Duodenal mucosa (tissue), 2 donors: ENCODE data around the gene SHISA9.

ENCODE experiments used
- H3K27ac ChIP-seq: one replicate; pipeline ENCODE4 v1.7.0; 2013; ENCODE audit warnings: low read depth, low read length
- H3K27me3 ChIP-seq, 2 donors: one replicate each; pipeline ENCODE4 v1.7.0; 2013; ENCODE audit warnings: low read length in 2 of 2, control low read depth in 1 of 2; ENCODE audit not compliant: insufficient read depth in 2 of 2, control insufficient read depth in 1 of 2
- H3K36me3 ChIP-seq, 2 donors: one replicate each; pipeline ENCODE4 v1.7.0; 2013; ENCODE audit warnings: low read length in 2 of 2, control low read depth in 1 of 2; ENCODE audit not compliant: insufficient read depth in 2 of 2, control insufficient read depth in 1 of 2
- H3K4me1 ChIP-seq, 2 donors: one replicate each; pipeline ENCODE4 v1.7.0; 2013; ENCODE audit warnings: low read length in 2 of 2, control low read depth in 1 of 2; ENCODE audit not compliant: insufficient read depth in 2 of 2, control insufficient read depth in 1 of 2
- H3K4me3 ChIP-seq, 2 donors: one replicate each; pipeline ENCODE4 v1.7.0; 2013; ENCODE audit warnings: low read length in 2 of 2, low read depth in 1 of 2
- H3K9ac ChIP-seq, 2 donors: one replicate each; pipeline ENCODE4 v1.7.0; 2013; ENCODE audit warnings: low read length in 2 of 2, low read depth in 1 of 2
- H3K9me3 ChIP-seq, 2 donors: one replicate each; pipeline ENCODE4 v1.7.0; 2013; ENCODE audit warnings: low read length in 2 of 2, control low read depth in 1 of 2; ENCODE audit not compliant: control insufficient read depth in 1 of 2

The SHISA9 gene

GRCh38 chr16:13005721-13006247 is 104.4 kb downstream of the SHISA9 start:
- H3K4me3 ChIP-seq, result no peak overlapping the region
- H3K9ac ChIP-seq, result no peak overlapping the region
- H3K27me3 ChIP-seq, result no peaks in the 10 kb centered on the region
- H3K9me3 ChIP-seq, result peaks cover 0 to 3% of the 10 kb centered on the region in 2 donors
- no peak overlapping the region for H3K27ac ChIP-seq
- H3K4me1 ChIP-seq, result no peaks in the 10 kb centered on the region
- H3K36me3 ChIP-seq, result no peaks in the 10 kb centered on the region

DNA sequence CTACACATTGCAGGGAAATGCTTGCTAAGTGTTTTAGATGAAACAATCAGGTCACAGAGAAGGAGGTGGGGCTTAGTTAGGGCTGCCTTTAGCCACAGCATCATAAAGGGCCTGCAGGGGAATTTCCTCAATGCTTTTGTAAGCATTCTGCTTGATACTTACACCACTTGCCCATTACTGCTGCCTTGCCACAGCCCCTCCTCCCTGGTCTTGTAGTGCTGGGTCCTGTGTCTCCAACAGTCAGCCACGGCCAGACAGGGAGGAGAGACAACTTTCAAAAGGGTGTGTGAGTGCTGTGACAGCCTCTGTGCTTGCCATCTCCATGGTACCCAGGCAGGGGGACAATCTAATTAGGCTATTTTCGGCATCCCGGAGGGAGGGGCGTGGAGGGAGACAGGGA is 111.2 kb downstream of the SHISA9 start:
- no peak overlapping the region for H3K27ac ChIP-seq
- no peaks in the 10 kb centered on the region for H3K27me3 ChIP-seq
- no peaks in the 10 kb centered on the region for H3K36me3 ChIP-seq

GRCh38 chr16:13013043-13013442 is 111.6 kb downstream of the SHISA9 start:
- Histone ChIP-seq H3K36me3 (no peaks in the 10 kb centered on the region), H3K27me3 (no peaks in the 10 kb centered on the region), H3K4me1 (no peaks in the 10 kb centered on the region)

More for the DNA sequence above, 111.2 kb downstream of the SHISA9 start:
- no peaks in the 10 kb centered on the region for H3K9me3 ChIP-seq
- no peaks in the 10 kb centered on the region for H3K4me1 ChIP-seq
- H3K4me3 ChIP-seq, result no peak overlapping the region
- H3K9ac ChIP-seq, result no peak overlapping the region

DNA sequence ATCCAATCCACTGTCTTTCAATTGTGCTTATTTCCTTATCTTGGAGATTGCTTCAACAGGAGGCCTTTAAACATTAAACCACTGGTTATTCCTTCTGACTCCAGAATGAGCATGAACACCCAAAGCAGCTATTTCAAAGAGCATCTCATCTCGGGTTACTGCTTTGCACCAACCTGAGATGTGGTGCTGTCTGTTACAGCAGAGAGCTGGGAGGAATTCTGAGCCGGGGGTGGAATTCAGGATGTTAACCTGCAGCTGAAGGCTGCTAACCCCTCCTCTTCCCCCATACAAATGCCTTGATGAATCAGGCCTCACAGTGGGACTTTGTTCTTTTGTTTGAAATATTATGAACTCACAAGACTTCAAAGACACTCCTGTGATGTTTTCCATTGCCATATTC is 113.1 kb downstream of the SHISA9 start:
- Histone ChIP-seq H3K9ac (no peak overlapping the region), H3K27ac (no peak overlapping the region), H3K27me3 (no peaks in the 10 kb centered on the region), H3K4me3 (no peak overlapping the region), H3K4me1 (no peaks in the 10 kb centered on the region), H3K36me3 (no peaks in the 10 kb centered on the region), H3K9me3 (no peaks in the 10 kb centered on the region)

More at GRCh38 chr16:13013043-13013442, 111.6 kb downstream of the SHISA9 start:
- Histone ChIP-seq H3K4me3 (no peak overlapping the region), H3K27ac (no peak overlapping the region), H3K9me3 (no peaks in the 10 kb centered on the region), H3K9ac (no peak overlapping the region)

GRCh38 chr16:13018026-13018425 is 116.6 kb downstream of the SHISA9 start:
- H3K27ac ChIP-seq, result no peak overlapping the region
- no peak overlapping the region for H3K9ac ChIP-seq

GRCh38 chr16:13021996-13022395 is 120.6 kb downstream of the SHISA9 start:
- H3K9me3 ChIP-seq, result peaks cover 0 to 3% of the 10 kb centered on the region in 2 donors
- H3K4me3 ChIP-seq, result no peak overlapping the region
- no peak overlapping the region for H3K27ac ChIP-seq
- no peak overlapping the region for H3K9ac ChIP-seq
- H3K4me1 ChIP-seq, result no peaks in the 10 kb centered on the region
- H3K36me3 ChIP-seq, result no peaks in the 10 kb centered on the region
- no peaks in the 10 kb centered on the region for H3K27me3 ChIP-seq

More at GRCh38 chr16:13018026-13018425, 116.6 kb downstream of the SHISA9 start:
- Histone ChIP-seq H3K9me3 (no peaks in the 10 kb centered on the region), H3K27me3 (no peaks in the 10 kb centered on the region), H3K4me1 (no peaks in the 10 kb centered on the region), H3K4me3 (no peak overlapping the region), H3K36me3 (no peaks in the 10 kb centered on the region)

DNA sequence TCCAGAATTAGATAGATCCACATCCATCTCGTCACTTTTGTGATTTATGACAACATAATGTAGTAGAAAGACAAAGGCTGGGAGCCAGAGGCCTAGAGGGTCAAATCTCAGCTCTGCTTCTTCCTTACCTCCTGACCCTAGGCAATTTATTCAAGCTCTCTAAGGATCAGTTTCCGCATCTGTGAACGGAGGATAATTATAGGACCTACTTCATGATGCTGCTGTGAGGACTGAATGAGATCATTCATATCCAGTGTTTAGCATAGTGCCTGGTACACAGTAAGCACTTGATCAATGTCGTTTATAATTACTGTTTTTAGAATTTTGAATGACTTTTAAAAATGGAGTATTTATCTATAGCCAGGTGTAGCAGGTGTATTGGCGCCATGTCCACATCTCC is 128.4 kb downstream of the SHISA9 start:
- Histone ChIP-seq H3K27me3 (no peaks in the 10 kb centered on the region), H3K9me3 (peaks cover 4 to 7% of the 10 kb centered on the region in 2 donors), H3K4me1 (no peaks in the 10 kb centered on the region), H3K4me3 (no peak overlapping the region), H3K36me3 (no peaks in the 10 kb centered on the region), H3K27ac (no peak overlapping the region), H3K9ac (no peak overlapping the region)

GRCh38 chr16:13030769-13031168 is 129.4 kb downstream of the SHISA9 start:
- H3K9ac ChIP-seq, result no peak overlapping the region
- H3K27me3 ChIP-seq, result no peaks in the 10 kb centered on the region
- H3K9me3 ChIP-seq, result peaks cover 4 to 7% of the 10 kb centered on the region in 2 donors
- H3K4me3 ChIP-seq, result no peak overlapping the region
- H3K4me1 ChIP-seq, result no peaks in the 10 kb centered on the region
- no peaks in the 10 kb centered on the region for H3K36me3 ChIP-seq
- H3K27ac ChIP-seq, result no peak overlapping the region

- H3K36me3 ChIP-seq, result no peaks in the 10 kb centered on the region
- H3K4me3 ChIP-seq, result no peak overlapping the region
These were observed 131.5 kb downstream of the SHISA9 start for GRCh38 chr16:13032911-13033310.

DNA sequence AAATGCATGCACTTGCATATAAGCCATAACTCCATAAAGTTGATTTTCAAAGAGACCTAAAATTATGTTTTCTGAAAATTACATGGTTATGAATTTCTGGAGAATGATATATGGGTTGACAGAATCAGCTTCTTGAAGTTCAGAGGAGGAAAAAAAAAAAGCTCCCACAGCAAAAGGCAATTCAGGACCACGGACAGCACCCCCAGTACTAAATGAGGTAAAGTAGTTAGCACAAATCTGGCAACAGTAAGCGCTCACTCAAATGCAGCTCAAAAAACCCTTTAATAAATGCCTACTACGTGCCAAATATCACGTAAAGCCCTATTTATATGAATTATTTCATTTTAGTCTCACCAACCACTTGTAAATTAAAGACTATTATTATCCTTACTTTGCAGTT is 135.2 kb downstream of the SHISA9 start:
- H3K36me3 ChIP-seq, result no peaks in the 10 kb centered on the region
- H3K27me3 ChIP-seq, result no peaks in the 10 kb centered on the region
- peaks cover 5 to 7% of the 10 kb centered on the region in 2 donors for H3K9me3 ChIP-seq
- no peak overlapping the region for H3K9ac ChIP-seq
- H3K27ac ChIP-seq, result no peak overlapping the region
- H3K4me3 ChIP-seq, result no peak overlapping the region
- H3K4me1 ChIP-seq, result no peaks in the 10 kb centered on the region

More at GRCh38 chr16:13032911-13033310, 131.5 kb downstream of the SHISA9 start:
- Histone ChIP-seq H3K9me3 (peaks cover 4 to 6% of the 10 kb centered on the region in 2 donors), H3K27me3 (no peaks in the 10 kb centered on the region), H3K9ac (no peak overlapping the region), H3K27ac (no peak overlapping the region), H3K4me1 (no peaks in the 10 kb centered on the region)

GRCh38 chr16:13038591-13038990 is 137.2 kb downstream of the SHISA9 start:
- Histone ChIP-seq H3K36me3 (no peaks in the 10 kb centered on the region), H3K27ac (no peak overlapping the region), H3K9me3 (peaks cover 5 to 13% of the 10 kb centered on the region in 2 donors), H3K4me1 (no peaks in the 10 kb centered on the region), H3K9ac (no peak overlapping the region), H3K4me3 (no peak overlapping the region), H3K27me3 (no peaks in the 10 kb centered on the region)
